Measurements from ENCODE around the gene PTX3. TPM values are rescaled to one million over a fixed set of nuclear protein-coding genes. Genes with fewer than 3 reads are reported as not detected.

The PTX3 gene
- total RNA-seq, 1 experiment from 2014 or later: 2.9 TPM

DNA sequence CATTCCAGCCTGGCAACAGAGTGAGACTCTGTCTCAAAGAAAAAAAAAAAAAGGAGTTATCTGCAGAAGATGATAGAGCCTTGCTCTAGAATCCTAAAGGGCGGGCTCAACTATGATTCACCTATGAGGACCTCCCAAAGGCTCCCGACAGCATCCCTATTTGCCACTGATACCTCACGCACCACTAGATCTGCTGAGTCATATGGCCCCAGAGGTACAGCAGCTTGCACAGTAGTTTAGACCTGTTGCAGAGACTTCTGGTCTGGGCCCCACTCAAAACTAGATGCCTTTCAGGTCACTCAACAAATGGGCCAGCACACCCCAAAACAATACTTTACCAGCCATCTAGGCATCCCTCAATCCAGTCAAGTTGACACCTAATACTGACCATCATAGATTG is 38.1 kb upstream of the PTX3 start:
- no peak for DNase-seq
- no peak overlapping the region for H3K4me3 Mint-ChIP-seq (ENCODE audit: low read depth, unreplicated experiment)
- H3K9me3 Mint-ChIP-seq (ENCODE audit: low read depth, unreplicated experiment): peaks cover 8% of the 10 kb centered on the region
- CTCF ChIA-PET: no interaction called here
- TF ChIP-seq, protein P1, sequence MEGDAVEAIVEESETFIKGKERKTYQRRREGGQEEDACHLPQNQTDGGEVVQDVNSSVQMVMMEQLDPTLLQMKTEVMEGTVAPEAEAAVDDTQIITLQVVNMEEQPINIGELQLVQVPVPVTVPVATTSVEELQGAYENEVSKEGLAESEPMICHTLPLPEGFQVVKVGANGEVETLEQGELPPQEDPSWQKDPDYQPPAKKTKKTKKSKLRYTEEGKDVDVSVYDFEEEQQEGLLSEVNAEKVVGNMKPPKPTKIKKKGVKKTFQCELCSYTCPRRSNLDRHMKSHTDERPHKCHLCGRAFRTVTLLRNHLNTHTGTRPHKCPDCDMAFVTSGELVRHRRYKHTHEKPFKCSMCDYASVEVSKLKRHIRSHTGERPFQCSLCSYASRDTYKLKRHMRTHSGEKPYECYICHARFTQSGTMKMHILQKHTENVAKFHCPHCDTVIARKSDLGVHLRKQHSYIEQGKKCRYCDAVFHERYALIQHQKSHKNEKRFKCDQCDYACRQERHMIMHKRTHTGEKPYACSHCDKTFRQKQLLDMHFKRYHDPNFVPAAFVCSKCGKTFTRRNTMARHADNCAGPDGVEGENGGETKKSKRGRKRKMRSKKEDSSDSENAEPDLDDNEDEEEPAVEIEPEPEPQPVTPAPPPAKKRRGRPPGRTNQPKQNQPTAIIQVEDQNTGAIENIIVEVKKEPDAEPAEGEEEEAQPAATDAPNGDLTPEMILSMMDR (IDR thresholded peaks at IDR 0.05; ENCODE audit: unreplicated experiment): no peak
- H3K27ac Mint-ChIP-seq (ENCODE audit: unreplicated experiment): no peak overlapping the region
- intact Hi-C loops (cut with micrococcal nuclease; ENCODE audit: unreplicated experiment): no loop called here
- no peaks in the 10 kb centered on the region for H3K36me3 Mint-ChIP-seq (ENCODE audit: insufficient read depth, unreplicated experiment)
- no peaks in the 10 kb centered on the region for H3K27me3 Mint-ChIP-seq (ENCODE audit: unreplicated experiment)
- no peaks in the 10 kb centered on the region for H3K4me1 Mint-ChIP-seq (ENCODE audit: low read depth, unreplicated experiment)
- BruUV-seq (replicated peaks): no TSS peak

DNA sequence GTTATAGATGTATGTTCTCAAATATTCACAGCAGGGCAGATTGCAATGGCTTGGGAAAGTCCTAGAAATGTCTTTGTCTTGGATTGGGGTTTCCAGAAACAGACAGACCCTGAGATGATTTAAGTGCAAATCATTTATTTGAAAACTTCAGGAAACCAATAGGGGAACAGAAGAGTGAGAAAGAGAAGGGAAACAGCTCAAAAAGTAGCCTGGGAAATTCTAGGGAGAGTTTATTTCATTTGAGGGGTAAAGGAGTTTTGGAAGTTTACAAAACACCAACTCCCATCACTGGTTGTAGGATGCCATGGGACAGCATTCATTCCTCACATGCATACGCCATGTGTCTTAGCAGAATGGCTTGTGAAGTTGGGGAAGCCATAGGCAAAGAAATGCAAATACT is 32.3 kb upstream of the PTX3 start:
- H3K4me3 Mint-ChIP-seq (ENCODE audit: low read depth, unreplicated experiment): no peak overlapping the region
- no peak for DNase-seq
- H3K27me3 Mint-ChIP-seq (ENCODE audit: unreplicated experiment): no peaks in the 10 kb centered on the region
- H3K36me3 Mint-ChIP-seq (ENCODE audit: insufficient read depth, unreplicated experiment): no peaks in the 10 kb centered on the region
- BruUV-seq (replicated peaks): no TSS peak
- no peak overlapping the region for H3K27ac Mint-ChIP-seq (ENCODE audit: unreplicated experiment)
- peaks cover 13% of the 10 kb centered on the region for H3K4me1 Mint-ChIP-seq (ENCODE audit: low read depth, unreplicated experiment)
- CTCF ChIA-PET: no interaction called here
- intact Hi-C loops (cut with micrococcal nuclease; ENCODE audit: unreplicated experiment): no loop called here
- TF ChIP-seq, protein P1 (IDR thresholded peaks at IDR 0.05; ENCODE audit: unreplicated experiment): no peak
- no peaks in the 10 kb centered on the region for H3K9me3 Mint-ChIP-seq (ENCODE audit: low read depth, unreplicated experiment)

DNA sequence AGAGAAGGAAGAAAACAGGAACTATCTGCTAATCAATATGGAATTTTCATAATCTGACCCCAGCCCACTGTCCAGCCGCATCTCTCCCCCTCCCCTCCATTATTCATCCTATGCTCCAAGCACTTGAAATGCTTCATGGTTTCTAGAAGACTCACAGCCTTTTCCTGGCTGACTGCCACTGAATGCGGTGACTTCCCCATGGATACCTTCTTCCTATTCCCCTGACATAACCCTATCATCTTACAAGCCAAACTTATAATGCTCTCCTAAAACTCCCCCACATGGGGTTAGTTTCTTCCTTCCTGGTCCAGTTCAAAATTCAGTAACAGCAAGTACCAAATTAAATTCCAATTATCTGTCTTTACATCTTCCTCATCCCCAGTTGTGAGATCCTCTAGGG is 31.2 kb upstream of the PTX3 start:
- intact Hi-C loops (cut with micrococcal nuclease; ENCODE audit: unreplicated experiment): no loop called here
- no peak for DNase-seq
- no peaks in the 10 kb centered on the region for H3K9me3 Mint-ChIP-seq (ENCODE audit: low read depth, unreplicated experiment)
- CTCF ChIA-PET: interaction anchor here (0.9 kb wide), 1 partner anchor 18 kb away, joined by 3 read pairs; no protein-coding TSS in a partner anchor
- H3K27me3 Mint-ChIP-seq (ENCODE audit: unreplicated experiment): no peaks in the 10 kb centered on the region
- H3K4me3 Mint-ChIP-seq (ENCODE audit: low read depth, unreplicated experiment): no peak overlapping the region
- no TSS peak for BruUV-seq (replicated peaks)
- peaks cover 16% of the 10 kb centered on the region for H3K4me1 Mint-ChIP-seq (ENCODE audit: low read depth, unreplicated experiment)
- H3K36me3 Mint-ChIP-seq (ENCODE audit: insufficient read depth, unreplicated experiment): no peaks in the 10 kb centered on the region
- TF ChIP-seq, protein P1 (IDR thresholded peaks at IDR 0.05; ENCODE audit: unreplicated experiment): no peak
- no peak overlapping the region for H3K27ac Mint-ChIP-seq (ENCODE audit: unreplicated experiment)

DNA sequence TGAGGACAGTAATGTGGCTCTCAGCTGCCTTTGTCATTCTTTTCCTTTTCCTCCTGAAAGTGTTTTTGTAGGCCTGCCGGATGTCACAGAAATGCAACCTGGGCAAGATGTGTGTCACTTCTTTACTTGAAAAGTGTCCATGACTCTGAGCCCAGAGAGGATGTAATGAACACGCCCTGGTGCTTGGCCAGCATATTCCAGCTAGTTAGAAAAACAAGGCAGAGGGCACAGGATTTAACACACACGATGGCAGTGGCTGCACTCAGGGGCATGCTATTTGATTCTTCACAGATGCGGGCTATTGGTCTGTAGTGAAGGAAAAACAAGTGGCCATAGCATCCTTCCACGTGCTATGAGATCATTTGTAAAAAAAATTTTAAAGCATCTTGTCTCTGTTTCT is 30.3 kb upstream of the PTX3 start:
- Mint-ChIP-seq H3K9me3 (ENCODE audit: low read depth, unreplicated experiment) (no peaks in the 10 kb centered on the region), H3K27ac (ENCODE audit: unreplicated experiment) (no peak overlapping the region), H3K27me3 (ENCODE audit: unreplicated experiment) (no peaks in the 10 kb centered on the region), H3K4me1 (ENCODE audit: low read depth, unreplicated experiment) (peaks cover 16% of the 10 kb centered on the region), H3K36me3 (ENCODE audit: insufficient read depth, unreplicated experiment) (no peaks in the 10 kb centered on the region), H3K4me3 (ENCODE audit: low read depth, unreplicated experiment) (no peak overlapping the region)
- DNase-seq: no peak
- BruUV-seq (replicated peaks): no TSS peak
- intact Hi-C loops (cut with micrococcal nuclease; ENCODE audit: unreplicated experiment): no loop called here
- TF ChIP-seq, protein P1 (IDR thresholded peaks at IDR 0.05; ENCODE audit: unreplicated experiment): no peak
- CTCF ChIA-PET: interaction anchor here (0.9 kb wide), 1 partner anchor 19 kb away, joined by 3 read pairs; no protein-coding TSS in a partner anchor

Data from Calu3 (cell line).